TTC549 (cell line): ENCODE results near the gene PGLYRP1.

Experiments
- FAIRE-seq: peaks from 2 replicates; lab custom pipeline; 2012; peaks lifted over from hg19 to GRCh38; lab: Jason Lieb, UNC

The PGLYRP1 gene, protein sequence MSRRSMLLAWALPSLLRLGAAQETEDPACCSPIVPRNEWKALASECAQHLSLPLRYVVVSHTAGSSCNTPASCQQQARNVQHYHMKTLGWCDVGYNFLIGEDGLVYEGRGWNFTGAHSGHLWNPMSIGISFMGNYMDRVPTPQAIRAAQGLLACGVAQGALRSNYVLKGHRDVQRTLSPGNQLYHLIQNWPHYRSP

DNA sequence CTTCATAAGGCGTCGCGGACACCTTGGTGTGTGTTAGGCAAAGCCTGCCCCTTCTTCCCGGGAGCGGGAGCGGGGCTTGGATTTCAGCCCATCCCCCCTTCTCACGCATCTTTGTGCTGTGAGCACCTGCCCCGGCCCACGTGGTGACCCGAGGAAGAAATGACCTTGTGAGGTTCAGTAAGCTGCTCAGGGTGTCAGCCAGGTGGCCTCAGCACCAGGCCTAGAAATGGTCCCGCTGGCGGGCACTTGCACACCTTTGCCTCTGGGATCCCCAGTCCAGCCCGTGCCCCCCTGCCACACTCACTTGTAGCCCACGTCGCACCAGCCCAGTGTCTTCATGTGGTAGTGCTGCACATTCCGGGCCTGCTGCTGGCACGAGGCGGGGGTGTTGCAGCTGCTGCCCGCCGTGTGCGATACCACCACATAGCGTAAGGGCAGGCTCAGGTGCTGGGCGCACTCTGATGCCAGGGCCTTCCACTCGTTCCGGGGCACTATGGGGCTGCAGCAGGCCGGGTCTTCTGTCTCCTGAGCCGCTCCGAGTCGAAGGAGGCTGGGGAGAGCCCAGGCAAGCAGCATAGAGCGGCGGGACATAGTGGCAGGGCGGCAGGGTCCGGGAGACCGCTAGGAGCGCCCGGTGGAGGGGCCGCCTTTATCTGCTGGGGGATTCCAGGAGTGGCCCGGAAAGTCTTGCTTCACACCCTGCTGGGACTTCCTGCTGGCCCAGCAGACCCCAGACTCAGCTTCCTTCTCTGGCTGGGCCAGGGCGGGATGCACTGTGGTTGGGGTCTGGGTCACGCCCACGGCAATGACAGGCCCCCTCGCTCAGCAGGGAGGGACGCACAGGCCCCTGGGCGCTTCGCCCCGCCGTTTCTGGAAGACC is at the start of gene PGLYRP1:
Gene PGLYRP1, minus strand, starts transcription at position 623 of the 880 bp plus-strand sequence. Its CDS starts 32 bp downstream, at position 591.
- FAIRE-seq: no peak

DNA sequence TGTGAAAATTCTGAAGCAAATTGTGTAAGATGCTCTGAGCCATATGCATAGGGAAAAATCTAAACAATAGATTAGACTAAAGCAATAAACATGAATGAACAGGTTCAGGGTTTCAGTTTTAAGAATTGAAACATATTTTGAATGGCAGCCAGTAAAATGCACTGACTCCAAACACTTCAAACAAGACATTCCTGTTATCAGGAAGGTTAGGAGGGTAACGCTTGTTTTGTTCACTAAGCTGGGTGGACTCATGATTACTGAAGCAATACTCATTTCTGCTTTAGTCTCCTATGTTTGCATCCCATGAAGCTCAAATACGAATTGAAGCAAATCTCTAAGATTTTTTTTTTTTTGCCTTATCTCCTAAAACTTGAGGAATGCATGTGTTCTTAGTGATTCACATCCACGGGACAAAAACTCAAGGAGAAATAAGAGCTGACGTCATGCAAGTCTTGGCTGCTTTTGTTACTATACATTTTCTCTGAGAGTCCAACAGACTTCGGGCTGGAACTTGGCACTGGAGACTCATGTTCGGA is 47.0 kb upstream of the PGLYRP1 start:
- no peak for FAIRE-seq

DNA sequence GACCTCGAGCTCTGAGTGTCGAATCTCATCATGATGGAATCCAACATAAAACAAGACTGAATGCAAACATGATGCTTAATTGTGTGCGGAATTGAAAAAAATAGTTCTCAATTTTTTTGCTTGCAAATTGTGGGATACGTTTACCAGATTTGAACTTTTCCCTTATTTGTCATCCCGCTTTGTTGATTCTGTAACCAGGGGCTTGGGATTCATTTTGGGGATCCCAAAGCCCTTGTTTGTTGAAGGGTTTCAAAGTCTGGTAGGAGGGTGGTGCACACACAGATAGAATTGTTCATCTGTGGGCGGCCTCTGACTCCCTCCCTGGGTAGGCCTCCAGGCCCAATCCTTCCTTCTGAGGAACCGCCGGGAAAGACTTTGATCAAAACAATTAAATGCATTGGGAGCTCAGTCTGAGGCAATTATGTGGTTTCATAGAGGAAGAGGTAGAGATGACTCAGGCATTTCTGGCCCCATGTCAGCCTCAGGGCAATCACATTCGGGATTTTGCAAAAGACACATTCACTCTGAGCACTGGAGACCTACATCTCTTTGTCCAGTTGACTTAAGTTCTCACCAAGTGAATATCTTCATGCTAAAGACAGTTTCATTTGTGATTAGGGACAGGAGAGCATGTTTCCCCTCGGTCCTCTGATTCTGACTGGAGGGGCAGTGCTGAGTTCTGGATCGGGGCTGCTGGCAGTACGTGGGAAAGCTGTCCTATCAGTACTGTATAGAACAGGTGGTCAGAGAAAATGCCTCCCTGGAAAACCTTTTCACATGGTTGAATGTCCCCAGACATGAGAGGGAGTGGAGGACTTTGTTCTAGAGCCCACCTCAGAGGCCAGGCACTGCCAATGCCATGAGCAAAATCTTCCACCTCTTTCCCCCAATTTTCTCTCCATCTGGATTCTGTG is 45.7 kb upstream of the PGLYRP1 start:
- FAIRE-seq: no peak

DNA sequence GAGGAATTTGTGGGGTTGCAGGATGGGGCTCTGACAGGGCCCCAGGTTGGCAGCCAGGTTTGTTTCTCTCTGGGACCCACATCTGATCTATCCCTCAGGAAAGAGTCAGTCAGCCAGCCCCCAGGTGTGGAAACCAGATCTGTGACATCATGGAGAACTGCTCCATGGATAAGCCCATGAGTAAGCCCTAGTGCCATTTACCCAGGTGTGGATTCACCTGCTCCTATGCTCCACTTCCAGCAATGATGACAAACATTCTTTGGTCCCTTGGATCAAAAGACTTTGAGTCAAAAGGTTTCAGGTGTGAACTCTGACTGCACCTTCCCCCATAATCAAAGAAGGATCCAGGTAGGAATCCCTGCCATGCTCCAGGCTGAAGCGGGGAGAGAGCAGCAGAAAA is 44.8 kb upstream of the PGLYRP1 start:
- no peak for FAIRE-seq

DNA sequence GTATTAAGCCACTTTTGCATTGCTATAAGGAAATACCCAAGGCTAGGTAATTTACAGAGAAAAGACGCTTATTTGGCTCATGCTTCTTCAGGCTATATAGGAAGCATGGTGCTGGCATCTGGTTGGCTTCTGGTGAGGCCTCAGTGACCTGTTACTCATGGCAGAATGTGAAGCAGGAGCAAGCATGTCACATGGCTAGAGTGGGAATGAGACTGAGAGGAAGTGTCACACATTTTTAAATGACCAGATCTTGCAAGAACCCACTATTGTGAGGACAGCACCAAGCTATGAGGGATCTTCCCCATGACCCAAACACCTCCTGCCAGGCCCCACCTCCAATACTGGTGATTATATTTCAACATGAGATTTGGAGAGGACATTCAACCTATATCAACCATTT is 43.6 kb upstream of the PGLYRP1 start:
- no peak for FAIRE-seq

DNA sequence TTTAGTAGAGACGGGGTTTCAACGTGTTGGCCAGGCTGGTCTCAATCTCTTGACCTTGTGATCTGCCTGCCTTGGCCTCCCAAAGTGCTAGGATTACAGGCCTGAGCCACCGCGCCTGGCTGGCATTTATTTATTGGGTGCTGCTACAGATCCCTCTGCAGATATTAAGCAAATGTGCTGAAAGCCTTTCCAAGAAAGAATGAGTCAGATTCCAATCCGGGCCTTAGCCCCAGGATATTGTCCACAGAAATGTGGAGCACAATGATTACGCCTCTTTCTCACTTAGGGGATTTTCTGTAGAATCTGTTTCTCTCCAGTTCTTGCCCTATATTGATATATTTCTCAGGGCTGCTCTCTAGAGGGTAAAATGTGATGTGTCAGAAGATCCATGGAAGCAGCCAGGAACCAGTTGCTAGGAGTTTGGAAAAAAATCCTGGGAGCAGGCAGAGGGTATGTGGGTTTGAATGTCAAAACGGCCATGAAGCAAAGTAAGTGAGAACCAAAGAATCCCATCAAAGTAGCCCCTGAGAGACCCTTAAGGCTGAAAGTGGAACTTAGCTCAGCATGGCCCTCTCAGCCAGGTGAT is 42.7 kb upstream of the PGLYRP1 start:
- no peak for FAIRE-seq

DNA sequence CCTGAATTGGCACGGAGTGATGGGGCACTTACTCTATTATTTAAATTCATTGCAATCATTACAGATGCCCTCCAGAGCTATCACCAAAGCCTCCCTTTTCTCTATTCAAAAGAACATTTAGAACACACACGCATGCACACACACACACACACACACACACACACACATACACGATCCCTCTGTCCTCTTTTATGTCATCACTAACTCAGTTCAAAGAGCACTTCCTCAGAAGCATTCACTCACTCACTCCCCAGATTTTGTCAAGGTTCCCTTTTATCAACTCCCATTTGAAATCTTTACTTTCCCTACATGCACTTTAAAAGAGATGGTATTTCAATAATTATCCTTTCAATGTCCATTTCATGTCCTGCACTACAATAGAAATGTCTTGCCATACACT is 40.3 kb upstream of the PGLYRP1 start:
- FAIRE-seq: no peak

DNA sequence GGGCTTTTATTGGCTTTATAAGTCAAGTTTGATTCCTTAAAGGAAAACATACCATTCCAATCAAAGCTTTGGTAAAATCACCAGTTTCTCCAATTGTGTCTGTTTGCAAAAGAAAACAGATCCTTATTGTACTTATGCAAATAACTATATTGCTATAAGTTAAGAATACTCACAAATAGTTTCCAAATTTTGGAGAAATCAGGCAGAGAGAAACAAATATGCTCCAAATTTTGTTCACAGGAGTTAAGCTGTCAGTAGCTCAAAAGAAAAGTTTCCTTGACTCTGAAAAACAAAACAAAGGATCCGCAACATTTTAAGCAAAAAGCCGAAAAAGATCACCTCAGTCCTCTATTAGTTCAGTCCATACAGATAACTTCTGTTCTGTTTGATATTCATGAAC is 37.2 kb upstream of the PGLYRP1 start:
- FAIRE-seq: no peak

DNA sequence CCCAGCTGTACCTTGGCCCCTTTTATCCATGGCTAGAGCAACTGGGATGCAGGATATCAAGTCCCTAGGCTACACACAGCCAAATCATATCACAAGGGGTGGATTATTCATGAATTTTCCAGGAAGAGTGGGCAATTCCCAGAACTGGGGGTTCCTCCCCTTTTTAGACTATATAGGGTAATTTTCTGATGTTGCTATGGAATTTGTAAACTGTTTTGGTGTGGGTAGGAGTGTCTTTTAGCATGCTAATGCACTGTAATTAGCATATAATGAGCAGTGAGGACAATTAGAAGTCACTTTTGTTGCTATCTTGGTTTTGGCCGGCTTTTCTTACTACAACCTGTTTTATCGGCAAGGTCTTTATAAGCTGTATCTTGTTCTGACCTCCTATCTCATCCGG is 35.9 kb upstream of the PGLYRP1 start:
- no peak for FAIRE-seq

DNA sequence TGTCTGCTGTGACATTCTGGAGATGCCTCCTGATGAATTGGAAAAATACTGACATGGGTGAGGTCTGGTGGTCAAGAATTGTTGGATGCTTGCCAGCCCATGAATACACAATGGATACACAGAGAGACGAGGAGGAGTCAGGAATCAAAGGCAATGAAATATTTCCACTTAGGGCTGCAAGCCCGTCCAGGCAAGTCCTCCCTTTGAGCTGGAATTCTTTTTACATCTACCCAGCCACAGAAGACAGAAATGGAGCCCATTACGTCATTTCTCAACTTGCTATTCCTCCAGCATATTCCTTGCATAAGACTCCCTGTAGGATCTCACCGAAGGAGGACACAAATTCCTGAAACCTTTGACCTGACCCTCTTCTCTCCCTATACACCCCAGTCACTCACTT is 33.7 kb upstream of the PGLYRP1 start:
- FAIRE-seq: no peak

DNA sequence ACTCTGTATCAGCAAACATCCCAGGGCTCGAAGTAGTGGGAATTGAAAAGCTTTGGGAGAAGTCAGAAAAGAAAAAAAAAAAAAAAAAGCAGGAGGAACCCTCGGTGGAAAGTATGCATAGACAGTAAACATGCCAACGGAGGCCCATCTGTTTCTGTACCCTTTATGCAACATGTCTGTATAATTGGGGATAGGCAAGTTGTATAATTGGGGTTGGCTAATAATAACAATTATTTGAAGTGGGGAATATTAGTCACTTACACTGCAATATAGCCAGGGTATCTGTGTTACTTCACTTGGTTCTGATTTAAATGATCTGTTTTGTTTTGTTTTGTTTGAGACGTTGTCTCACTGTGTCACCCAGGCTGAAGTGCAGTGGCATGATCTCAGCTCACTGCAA is 30.0 kb upstream of the PGLYRP1 start:
- no peak for FAIRE-seq

DNA sequence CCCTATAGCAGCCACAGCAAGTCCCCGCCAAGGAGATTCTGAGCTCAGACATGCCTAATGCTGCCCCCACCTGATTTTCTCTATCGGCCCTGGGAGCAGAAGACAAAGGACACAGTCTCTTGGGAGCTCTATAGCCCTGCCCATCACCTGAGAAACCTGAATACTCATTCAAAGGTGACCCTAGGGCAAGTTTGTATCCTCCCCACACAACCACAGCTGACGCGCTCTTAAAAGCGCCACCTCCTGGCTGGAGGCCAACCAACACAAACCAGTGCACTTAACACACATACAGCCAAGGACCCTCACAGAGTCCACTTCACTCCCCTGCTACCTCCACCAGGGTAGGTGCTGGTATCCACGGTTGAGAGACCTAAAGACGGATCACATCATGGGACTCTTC is 26.7 kb upstream of the PGLYRP1 start:
- FAIRE-seq: no peak

DNA sequence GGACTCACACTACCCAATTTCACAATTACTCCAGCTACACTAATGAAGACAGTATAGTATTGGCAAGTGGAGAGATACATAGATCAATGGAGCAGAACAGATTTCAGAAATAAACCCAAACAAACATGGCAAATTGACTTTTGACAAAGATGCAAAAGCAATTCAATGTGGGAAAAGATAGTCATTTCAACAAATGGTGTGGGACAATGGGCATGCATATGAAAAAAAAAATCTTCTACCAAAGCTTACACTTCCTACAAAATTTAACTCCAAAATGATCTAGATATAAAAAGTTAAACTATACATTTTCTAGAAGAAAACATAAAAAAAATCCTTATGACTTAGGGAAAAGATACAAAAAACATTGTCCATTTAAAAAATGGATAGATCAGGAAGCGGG is 20.7 kb upstream of the PGLYRP1 start:
- no peak for FAIRE-seq

DNA sequence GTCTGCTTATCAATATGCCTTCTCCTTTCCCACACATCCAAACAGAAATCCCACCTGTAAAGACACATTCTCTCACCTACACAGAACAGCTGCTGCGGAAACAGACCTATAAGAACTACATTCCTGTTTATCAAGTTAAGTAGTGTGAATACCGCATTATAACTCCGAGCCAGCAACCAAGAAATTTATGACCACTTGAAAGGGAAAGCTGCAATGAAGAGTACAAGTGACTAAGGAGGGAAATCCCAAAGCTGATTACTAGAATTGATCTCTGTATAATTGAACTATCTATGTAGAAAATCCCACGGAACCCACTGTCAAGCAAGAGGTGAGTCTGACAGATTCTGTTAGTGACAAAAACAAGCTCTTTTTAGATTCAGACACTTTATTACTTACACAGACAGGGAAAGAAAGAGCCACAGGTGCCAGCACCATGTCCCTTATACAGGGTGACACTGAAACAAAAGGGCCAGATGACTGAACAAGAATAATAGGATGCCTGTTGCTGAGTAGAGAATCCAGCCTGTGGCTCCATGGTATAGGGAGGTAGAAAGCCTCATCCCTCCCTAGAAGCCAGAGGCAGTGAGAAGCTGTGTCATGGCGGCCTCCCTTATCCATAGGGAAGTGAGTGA is 19.5 kb upstream of the PGLYRP1 start:
- no peak for FAIRE-seq

DNA sequence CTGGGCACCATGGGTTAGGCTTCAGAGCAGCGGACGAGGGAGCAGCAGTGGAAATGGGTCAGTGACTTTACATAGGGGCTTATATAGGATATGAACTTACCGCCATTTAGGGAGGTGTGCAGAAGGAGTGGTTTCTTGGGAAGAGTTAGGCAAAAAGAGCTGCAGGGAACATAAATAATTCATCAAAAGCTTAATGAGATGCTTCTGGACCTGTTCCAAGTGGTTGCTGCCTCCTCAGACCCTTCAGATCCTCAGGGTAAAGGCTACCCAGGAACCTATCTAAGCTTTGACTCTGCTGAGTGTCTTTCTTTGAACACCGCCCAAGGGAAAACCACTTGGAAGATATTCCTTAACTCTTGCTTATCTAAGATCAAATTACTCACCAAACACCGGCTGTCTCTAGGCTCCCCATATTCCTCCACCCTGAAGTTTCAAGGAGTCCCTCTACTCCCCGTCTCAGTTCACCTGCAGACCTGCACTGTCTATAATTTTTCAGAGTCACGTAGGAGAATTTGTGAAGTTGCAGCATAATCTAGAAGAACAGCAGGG is 18.2 kb upstream of the PGLYRP1 start, which contains the start of gene IGFL4:
Gene IGFL4, minus strand, starts transcription at position 51 of the 549 bp plus-strand sequence. Its CDS starts 40 bp downstream, at position 11.
- FAIRE-seq: no peak

DNA sequence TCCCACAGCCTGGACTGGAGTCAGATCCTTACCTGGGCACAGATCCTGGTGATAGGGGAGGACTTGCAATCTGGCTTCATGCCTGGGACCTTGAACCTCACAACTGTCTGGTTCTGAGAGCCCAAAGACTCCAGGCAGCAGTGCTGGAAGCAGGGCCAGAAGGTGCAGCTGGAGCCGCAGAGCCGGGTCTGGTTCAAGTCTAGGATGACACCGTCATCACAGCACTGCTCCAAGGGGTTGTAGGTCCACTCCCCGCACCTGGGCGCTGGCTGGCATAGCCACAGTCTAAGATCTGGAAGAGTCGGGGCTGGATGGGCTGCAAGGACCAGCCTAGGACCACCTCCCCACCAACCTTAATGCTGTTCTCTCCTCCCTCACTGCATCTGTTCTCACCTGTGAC is 17.3 kb upstream of the PGLYRP1 start:
- no peak for FAIRE-seq

DNA sequence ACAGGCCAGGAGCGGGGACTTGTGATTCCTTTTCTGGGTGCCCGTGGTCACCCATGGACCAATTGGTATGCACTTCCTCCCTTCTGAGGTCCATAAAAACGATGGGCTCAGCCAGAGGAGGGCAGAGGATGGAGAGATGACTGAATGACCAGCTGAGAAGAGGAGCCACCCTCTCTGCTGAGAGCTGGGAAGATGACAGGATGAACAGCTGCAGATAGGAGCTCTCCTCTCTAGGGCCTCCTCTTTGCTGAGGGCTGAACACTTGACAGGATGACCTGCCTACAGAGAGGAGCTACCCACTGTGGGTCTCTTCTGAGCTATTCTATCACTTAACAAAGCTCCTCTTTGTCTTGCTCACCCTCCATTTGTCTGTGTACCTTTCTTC is 13.9 kb upstream of the PGLYRP1 start:
- no peak for FAIRE-seq

DNA sequence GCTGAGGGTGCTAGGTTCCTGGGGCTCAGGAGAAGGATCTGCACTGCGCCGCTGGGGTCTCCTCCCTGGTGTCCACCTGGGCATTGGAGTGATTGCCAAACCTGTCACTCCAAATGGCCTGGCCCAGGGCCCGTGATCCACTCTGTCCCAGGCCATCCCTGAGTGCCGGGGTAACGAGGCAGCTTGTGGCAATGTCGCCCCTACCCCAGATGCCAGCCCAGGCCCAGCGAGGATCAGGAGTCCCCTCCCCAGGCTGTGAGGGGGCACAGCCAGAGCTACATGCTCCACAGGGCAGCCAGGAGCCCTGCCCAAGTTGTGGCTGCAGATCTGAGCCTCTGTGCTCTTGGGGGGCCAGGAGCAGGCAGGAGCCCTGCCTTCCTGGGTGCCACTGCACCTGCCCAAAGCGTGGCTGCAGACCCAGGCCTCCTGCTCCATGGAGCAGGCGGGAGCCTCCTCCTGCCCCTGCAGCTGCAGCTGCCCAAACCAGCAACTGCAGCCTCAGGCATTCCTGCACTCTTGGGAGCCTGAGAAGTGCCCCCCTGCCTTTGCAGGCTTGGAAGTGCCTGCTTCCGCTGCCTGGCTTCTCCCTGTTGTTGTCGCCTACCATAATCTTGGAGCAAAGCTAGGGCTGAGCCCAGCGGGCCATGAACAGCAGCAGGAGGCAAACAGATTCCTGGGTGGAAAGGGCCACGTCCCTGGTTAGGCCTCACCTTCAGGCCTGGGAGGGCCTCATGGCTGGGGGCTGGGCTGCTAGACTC is 13.3 kb upstream of the PGLYRP1 start:
- FAIRE-seq: no peak

DNA sequence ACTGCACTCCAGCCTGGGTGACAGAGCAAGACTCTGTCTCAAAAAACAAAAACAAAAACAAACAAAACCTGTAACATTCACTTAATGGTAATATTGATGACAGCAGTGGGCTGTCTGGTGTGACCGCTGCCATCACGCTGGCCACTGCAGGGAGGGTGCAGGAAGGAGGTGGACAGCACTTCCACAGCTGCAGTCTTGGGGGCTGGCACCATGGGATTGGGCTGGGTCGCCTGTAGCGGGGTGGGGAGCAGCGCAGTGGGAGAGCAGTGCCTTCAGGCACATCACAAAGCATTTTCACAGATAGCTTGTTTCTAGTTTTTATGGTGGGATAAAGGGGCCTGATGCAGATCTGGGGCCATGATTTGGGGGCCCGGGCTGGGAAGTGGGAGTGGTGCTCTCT is 12.7 kb upstream of the PGLYRP1 start:
- no peak for FAIRE-seq

DNA sequence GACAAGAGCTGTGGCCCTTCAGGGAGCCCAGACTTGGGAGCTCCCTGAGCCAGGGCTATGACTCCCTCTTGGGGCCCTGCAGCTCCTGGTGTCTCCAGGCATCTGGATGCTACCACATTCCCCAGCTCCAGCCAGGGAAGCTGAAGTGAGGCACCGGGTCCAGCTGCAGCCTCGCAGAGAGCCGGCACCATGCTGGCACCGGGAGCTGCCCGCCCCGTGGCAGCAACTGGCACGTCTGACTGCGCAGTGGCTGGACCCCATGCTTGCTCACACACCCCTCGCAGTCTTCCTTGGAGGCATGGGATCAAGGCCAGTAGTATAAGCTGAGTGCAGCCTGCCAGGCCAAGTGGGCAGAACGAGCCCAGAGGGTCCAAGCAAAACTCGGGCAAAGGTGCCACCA is 10.5 kb upstream of the PGLYRP1 start:
- FAIRE-seq: no peak
